ENCODE measurements around the gene RSPRY1. TPM values are rescaled to one million over a fixed set of nuclear protein-coding genes. Genes with fewer than 3 reads are reported as not detected.

Gene RSPRY1
- total RNA-seq, 1 experiment from 2014 or later: 24.9 TPM

DNA sequence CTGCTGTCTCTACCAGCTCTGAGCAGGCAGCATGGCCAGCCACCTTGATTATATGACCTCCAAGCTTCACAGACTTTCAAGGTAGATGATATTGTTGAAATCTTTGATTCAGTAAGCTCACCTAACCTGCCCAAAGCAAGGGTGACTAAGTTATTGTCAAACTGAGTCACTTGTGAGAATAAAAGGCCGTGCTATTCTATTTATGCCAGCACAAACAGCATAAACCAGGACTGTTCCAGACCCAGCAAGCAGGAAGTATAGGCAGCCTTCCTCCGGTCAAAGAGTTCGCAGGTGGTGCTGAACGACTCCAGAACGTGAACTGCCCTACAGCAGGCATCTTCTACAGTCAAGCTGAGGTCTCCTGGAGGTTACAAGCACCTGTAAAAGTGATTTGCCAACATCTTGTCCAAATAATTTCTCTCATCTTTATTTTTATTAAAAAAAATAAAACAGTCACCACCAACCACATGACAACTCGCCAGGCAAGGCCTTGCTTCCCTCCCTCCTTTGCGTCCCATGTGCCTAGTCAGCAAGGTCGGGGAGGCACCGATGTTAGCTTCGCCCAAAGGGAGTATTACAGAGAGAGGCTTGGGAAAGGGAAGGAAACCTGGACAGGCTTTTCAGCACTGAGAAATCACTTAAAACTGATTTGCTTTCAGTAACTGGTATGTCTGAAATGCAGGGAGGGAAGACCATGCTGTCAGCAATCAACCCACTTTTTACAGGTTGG, 69.7 kb downstream of the RSPRY1 start:
- TF ChIP-seq POLR2AphosphoS5 (IDR thresholded peaks at IDR 0.05; ENCODE audit: low read depth, low read length): no peak
- no peak for TF ChIP-seq TCF7L2 (IDR thresholded peaks at IDR 0.05; ENCODE audit: borderline replicate concordance, extremely low read depth, insufficient read depth, insufficient read length)
- no peak for TF ChIP-seq EGR1 (IDR thresholded peaks at IDR 0.05; ENCODE audit: low read depth)
- TF ChIP-seq ATF3 (IDR thresholded peaks at IDR 0.05): no peak
- TF ChIP-seq ZBTB33 (IDR thresholded peaks at IDR 0.05; ENCODE audit: extremely low read depth, insufficient replicate concordance, low read length): no peak
- no peak for TF ChIP-seq REST (IDR thresholded peaks at IDR 0.05; ENCODE audit: low read depth)
- TF ChIP-seq ELF1 (IDR thresholded peaks at IDR 0.05; ENCODE audit: borderline replicate concordance, low read depth): no peak
- TF ChIP-seq JUND (IDR thresholded peaks at IDR 0.05): no peak
- no peak for TF ChIP-seq SRF (IDR thresholded peaks at IDR 0.05; ENCODE audit: low read depth)
- TF ChIP-seq SP1 (IDR thresholded peaks at IDR 0.05; ENCODE audit: low read depth): no peak
- TF ChIP-seq EZH2phosphoT487 (IDR thresholded peaks at IDR 0.05; ENCODE audit: borderline replicate concordance): no peak
- TF ChIP-seq ZFX (IDR thresholded peaks at IDR 0.05): no peak
- CTCF ChIA-PET: no interaction called here
- Histone ChIP-seq H3K36me3 (ENCODE audit: control insufficient read depth in 1 of 2, insufficient read depth in 2 of 2, low read length in 2 of 2) (peaks cover 10 to 14% of the 10 kb centered on the region in 2 experiments), H3K4me3 (replicated peaks in 1 of 2; ENCODE audit: low read depth in 1 of 2, low read length in 2 of 2) (no peak overlapping the region), H3K27me3 (ENCODE audit: insufficient read depth, low read length) (no peaks in the 10 kb centered on the region), H2AFZ (ENCODE audit: low read depth, low read length, poor library complexity, severe bottlenecking) (no peak overlapping the region), H3K9me2 (ENCODE audit: insufficient read depth) (no peaks in the 10 kb centered on the region), H3K27ac (ENCODE audit: low read depth, low read length) (no peak overlapping the region), H3K9me3 (ENCODE audit: control insufficient read depth in 1 of 2, insufficient read depth in 1 of 2, low read depth in 1 of 2, low read length in 2 of 2) (0 out of 4 replicates have a peak, but pooled peaks cover 0 to 3% of the 10 kb centered on the region in 2 experiments), H4K20me1 (ENCODE audit: insufficient read depth) (no peaks in the 10 kb centered on the region), H3K9ac (ENCODE audit: low read length) (no peak overlapping the region), H3K4me2 (ENCODE audit: low read length) (no peak overlapping the region), H3K4me1 (ENCODE audit: control insufficient read depth in 1 of 2, insufficient read depth in 2 of 2, low read length in 2 of 2) (peaks cover 0 to 8% of the 10 kb centered on the region in 2 experiments; a peak in 1 of 4 replicates), H3K79me2 (ENCODE audit: insufficient read depth, low read length) (no peaks in the 10 kb centered on the region)
- RAD21 ChIA-PET (ENCODE audit: low non-redundant PET in 1 of 2, low total read pairs in 2 of 2, uncharacterized antibody in 2 of 2, unreplicated experiment in 2 of 2): no interaction called here
- DNase-seq (ENCODE audit: low read depth, low spot score) (no peak), ATAC-seq (no peak)
- BruUV-seq (replicated peaks): no TSS peak
- intact Hi-C loops (cut with micrococcal nuclease): no loop called here
- POLR2A ChIA-PET: interaction anchor here (2.0 kb wide), 1 partner anchor 10 kb away, joined by 6 read pairs; the partner anchor contains the start of gene ARL2BP

All from HCT116 (cell line).